Activated CD4-positive, alpha-beta T cell treated with anti-CD3 and anti-CD28 coated beads, Interleukin-2, amount 10 ng/mL, durations not matched to agents 7 days and 5 days (primary cell): Measurements from ENCODE around the gene PSMD2. TPM values are rescaled to one million over a fixed set of nuclear protein-coding genes. Genes with fewer than 3 reads are reported as not detected.
"Not testable (repeated sequence)": the region's sequence is repeated elsewhere in the genome, so short reads cannot be mapped to it uniquely, and the experiment has no call there.

ENCODE experiments used
- CTCF ChIA-PET: fragments of 350-600 bp; sonication (Branson Sonifier 250); formaldehyde crosslinking; loops from one replicate; lab custom pipeline; 2021; ENCODE audit warnings: antibody characterized with exemption; lab: Charles Lee
- POLR2A ChIA-PET: fragments of 350-600 bp; sonication (Branson Sonifier 250); formaldehyde crosslinking; loops from one replicate; lab custom pipeline; 2021; ENCODE audit warnings: antibody characterized with exemption; lab: Charles Lee
- DNase-seq: peaks from one replicate; pipeline ENCODE4 v3.0.0-alpha.2; 2020
- H3K27ac Mint-ChIP-seq: one replicate; pipeline ENCODE4 v1.8.0; 2021; ENCODE audit warnings: mild to moderate bottlenecking, moderate library complexity, mixed read lengths
- H3K27me3 Mint-ChIP-seq: one replicate; pipeline ENCODE4 v1.8.0; 2021; ENCODE audit warnings: mixed read lengths
- H3K36me3 Mint-ChIP-seq: one replicate; pipeline ENCODE4 v1.8.0; 2021; ENCODE audit warnings: low read depth, mixed read lengths
- H3K4me1 Mint-ChIP-seq: one replicate; pipeline ENCODE4 v1.8.0; 2021; ENCODE audit warnings: mixed read lengths
- H3K4me3 Mint-ChIP-seq: one replicate; pipeline ENCODE4 v1.8.0; 2021; ENCODE audit warnings: mild to moderate bottlenecking, moderate library complexity, mixed read lengths
- H3K9me3 Mint-ChIP-seq: one replicate; pipeline ENCODE4 v1.8.0; 2021; ENCODE audit warnings: mixed read lengths
- total RNA-seq, 2 experiments: library from RNA; stranded (reverse); gene quantifications; one replicate each; pipeline ENCODE4 v1.2.3, GENCODE V29; 2021

PSMD2 gene
- total RNA-seq, 2 experiments from 2014 or later = 188 to 193 TPM

- POLR2A ChIA-PET = no interaction called here
Measured at GRCh38 chr3:184338511-184338945, 39.5 kb downstream of the PSMD2 start.

GRCh38 chr3:184339001-184339400 lies 40.0 kb downstream of the PSMD2 start:
- Mint-ChIP-seq H3K27me3 (no peaks in the 10 kb centered on the region), H3K9me3 (no peaks in the 10 kb centered on the region), H3K36me3 (peaks cover 4% of the 10 kb centered on the region), H3K4me1 (peaks cover 34% of the 10 kb centered on the region), H3K4me3 (no peak overlapping the region), H3K27ac (no peak overlapping the region)
- ChIA-PET CTCF (interaction anchor here (0.9 to 2.2 kb wide), 4 partner anchors 9 to 21 kb away, joined by 3 to 6 read pairs (median 4); no protein-coding TSS in a partner anchor), POLR2A (no interaction called here)
- DNase-seq = no peak

More at GRCh38 chr3:184338511-184338945, 39.5 kb downstream of the PSMD2 start:
- CTCF ChIA-PET = interaction anchor here (0.9 to 2.2 kb wide), 4 partner anchors 10 to 22 kb away, joined by 3 to 6 read pairs (median 4); no protein-coding TSS in a partner anchor
- Mint-ChIP-seq H3K27me3 (no peaks in the 10 kb centered on the region), H3K4me3 (no peak overlapping the region), H3K27ac (no peak overlapping the region), H3K36me3 (peaks cover 9% of the 10 kb centered on the region), H3K9me3 (no peaks in the 10 kb centered on the region), H3K4me1 (peaks cover 39% of the 10 kb centered on the region)
- DNase-seq = no peak

- CTCF ChIA-PET = interaction anchor here (0.9 to 2.2 kb wide), 4 partner anchors 9 to 21 kb away, joined by 3 to 6 read pairs (median 4); no protein-coding TSS in a partner anchor
- H3K36me3 Mint-ChIP-seq, DNase-seq, H3K9me3 Mint-ChIP-seq, POLR2A ChIA-PET, H3K27me3 Mint-ChIP-seq, H3K27ac Mint-ChIP-seq, H3K4me3 Mint-ChIP-seq: not testable (repeated sequence)
- peaks cover 28% of the 10 kb centered on the region for H3K4me1 Mint-ChIP-seq
Measured at GRCh38 chr3:184339451-184340135, 40.6 kb downstream of the PSMD2 start.

- no peak overlapping the region for H3K27ac Mint-ChIP-seq
- H3K9me3 Mint-ChIP-seq = no peaks in the 10 kb centered on the region
- CTCF ChIA-PET = interaction anchor here (0.8 to 1.9 kb wide), 2 partner anchors 10 to 12 kb away, joined by 4 to 5 read pairs; no protein-coding TSS in a partner anchor
- POLR2A ChIA-PET = no interaction called here
- no peak for DNase-seq
- peaks cover 15% of the 10 kb centered on the region for H3K4me1 Mint-ChIP-seq
- no peak overlapping the region for H3K4me3 Mint-ChIP-seq
- no peaks in the 10 kb centered on the region for H3K36me3 Mint-ChIP-seq
- H3K27me3 Mint-ChIP-seq = no peaks in the 10 kb centered on the region
Measured at GRCh38 chr3:184341925-184342324, 42.9 kb downstream of the PSMD2 start.

GRCh38 chr3:184343200-184343876 lies 44.3 kb downstream of the PSMD2 start:
- CTCF ChIA-PET = no interaction called here
- Mint-ChIP-seq H3K27me3 (no peaks in the 10 kb centered on the region), H3K4me3 (no peak overlapping the region), H3K36me3 (no peaks in the 10 kb centered on the region), H3K27ac (no peak overlapping the region), H3K9me3 (no peaks in the 10 kb centered on the region), H3K4me1 (peaks cover 3% of the 10 kb centered on the region)
- POLR2A ChIA-PET = no interaction called here
- DNase-seq = no peak

GRCh38 chr3:184344579-184345316 lies 45.7 kb downstream of the PSMD2 start:
- POLR2A ChIA-PET = no interaction called here
- no peaks in the 10 kb centered on the region for H3K4me1 Mint-ChIP-seq
- no peak overlapping the region for H3K27ac Mint-ChIP-seq
- H3K4me3 Mint-ChIP-seq = no peak overlapping the region
- no peaks in the 10 kb centered on the region for H3K36me3 Mint-ChIP-seq
- no peaks in the 10 kb centered on the region for H3K27me3 Mint-ChIP-seq
- H3K9me3 Mint-ChIP-seq = no peaks in the 10 kb centered on the region
- CTCF ChIA-PET = interaction anchor here (0.6 to 2.2 kb wide), 2 partner anchors 8 to 186 kb away, joined by 3 to 8 read pairs; partner anchors contain the start of gene FAM131A
- no peak for DNase-seq

- H3K27ac Mint-ChIP-seq = no peak overlapping the region
- peak; percentile 21 for DNase-seq
- H3K4me3 Mint-ChIP-seq = no peak overlapping the region
- H3K4me1 Mint-ChIP-seq = no peaks in the 10 kb centered on the region
- ChIA-PET POLR2A (no interaction called here), CTCF (interaction anchor here (1.1 to 2.2 kb wide), 2 partner anchors 8 to 28 kb away, joined by 3 to 8 read pairs; partner anchors contain the start of gene FAM131A)
- H3K9me3 Mint-ChIP-seq = no peaks in the 10 kb centered on the region
- H3K27me3 Mint-ChIP-seq = no peaks in the 10 kb centered on the region
- no peaks in the 10 kb centered on the region for H3K36me3 Mint-ChIP-seq
Measured at GRCh38 chr3:184345317-184346144, 46.5 kb downstream of the PSMD2 start.

- Mint-ChIP-seq H3K4me1 (no peaks in the 10 kb centered on the region), H3K4me3 (no peak overlapping the region), H3K27me3 (no peaks in the 10 kb centered on the region), H3K36me3 (no peaks in the 10 kb centered on the region), H3K9me3 (no peaks in the 10 kb centered on the region), H3K27ac (no peak overlapping the region)
- ChIA-PET CTCF (interaction anchor here (0.8 to 2.5 kb wide), 5 partner anchors 9 to 168 kb away, joined by 3 to 8 read pairs (median 5); partner anchors contain the start of gene FAM131A), POLR2A (no interaction called here)
- no peak for DNase-seq
Measured at GRCh38 chr3:184346480-184347190, 47.6 kb downstream of the PSMD2 start.

- Mint-ChIP-seq H3K36me3 (no peaks in the 10 kb centered on the region), H3K9me3 (no peaks in the 10 kb centered on the region)
Measured at GRCh38 chr3:184347321-184348056, 48.4 kb downstream of the PSMD2 start.

GRCh38 chr3:184348057-184348382 lies 49.0 kb downstream of the PSMD2 start:
- H3K27ac Mint-ChIP-seq = no peak overlapping the region
- no peaks in the 10 kb centered on the region for H3K4me1 Mint-ChIP-seq
- ChIA-PET POLR2A (no interaction called here), CTCF (interaction anchor here (1.2 to 2.5 kb wide), 4 partner anchors 9 to 167 kb away, joined by 3 to 8 read pairs (median 4); partner anchors contain the start of gene FAM131A)
- no peaks in the 10 kb centered on the region for H3K36me3 Mint-ChIP-seq
- H3K9me3 Mint-ChIP-seq = no peaks in the 10 kb centered on the region
- no peak overlapping the region for H3K4me3 Mint-ChIP-seq
- H3K27me3 Mint-ChIP-seq = no peaks in the 10 kb centered on the region
- no peak for DNase-seq

More at GRCh38 chr3:184347321-184348056, 48.4 kb downstream of the PSMD2 start:
- Mint-ChIP-seq H3K27me3 (no peaks in the 10 kb centered on the region), H3K4me1 (no peaks in the 10 kb centered on the region), H3K27ac (no peak overlapping the region), H3K4me3 (no peak overlapping the region)
- POLR2A ChIA-PET = no interaction called here
- CTCF ChIA-PET = interaction anchor here (0.8 to 2.5 kb wide), 6 partner anchors 9 to 167 kb away, joined by 3 to 8 read pairs (median 5); partner anchors contain the start of gene FAM131A
- no peak for DNase-seq
